Skeletal muscle satellite cell (primary cell): Measurements from ENCODE around the gene TMEM50A. TPM values are rescaled to one million over a fixed set of nuclear protein-coding genes. Genes with fewer than 3 reads are reported as not detected.
"Not testable (repeated sequence)": the region's sequence is repeated elsewhere in the genome, so short reads cannot be mapped to it uniquely, and the experiment has no call there.

Experiments
- H3K27me3 ChIP-seq: 2 replicates; pipeline ENCODE4 v1.7.0; 2013; ENCODE audit warnings: low read length; ENCODE audit not compliant: control insufficient read depth, insufficient read depth
- H3K36me3 ChIP-seq: 2 replicates; pipeline ENCODE4 v1.7.0; 2013; ENCODE audit warnings: mild to moderate bottlenecking, control low read depth, low read length; ENCODE audit not compliant: insufficient read depth
- H3K4me1 ChIP-seq: 2 replicates; pipeline ENCODE4 v1.7.0; 2013; ENCODE audit warnings: low read length; ENCODE audit not compliant: control insufficient read depth, insufficient read depth
- H3K4me2 ChIP-seq: 2 replicates; pipeline ENCODE4 v1.7.0; 2013; ENCODE audit warnings: mild to moderate bottlenecking, low read length
- H3K4me3 ChIP-seq: 2 replicates; pipeline ENCODE4 v1.7.0; 2013; ENCODE audit warnings: low read length
- H3K9ac ChIP-seq: 2 replicates; pipeline ENCODE4 v1.7.0; 2013; ENCODE audit warnings: mild to moderate bottlenecking, low read depth, low read length, moderate library complexity
- H3K9me3 ChIP-seq: replicated peaks from 2 replicates; pipeline ENCODE4 v1.7.0; 2013; ENCODE audit warnings: mild to moderate bottlenecking, control low read depth, low read length
- total RNA-seq: library from RNA; depleted of rRNA; stranded (reverse); fragments of >200 nt; gene quantifications from 2 replicates; pipeline ENCODE4 v1.2.3, GENCODE V29; 2012; rRNA removed

The TMEM50A gene
- 125 and 141 TPM in 2 replicates for total RNA-seq

- no peaks in the 10 kb centered on the region for H3K9me3 ChIP-seq
- H3K4me3 ChIP-seq = peak within 1 kb of the TSS; percentile 98
- H3K9ac ChIP-seq = peak within 1 kb of the TSS; percentile 100
- H3K27me3 ChIP-seq = no peaks in the 10 kb centered on the region
- H3K36me3 ChIP-seq = peaks cover 11% of the 10 kb centered on the region
- H3K4me2 ChIP-seq = peak within 1 kb of the TSS; percentile 83
- peaks cover 20% of the 10 kb centered on the region for H3K4me1 ChIP-seq
Observed at GRCh38 chr1:25338188-25338981, at the start of gene TMEM50A. Gene TMEM50A, plus strand, starts transcription at chr1:25338334. Its CDS starts 2,153 bp downstream, at chr1:25340487.

DNA sequence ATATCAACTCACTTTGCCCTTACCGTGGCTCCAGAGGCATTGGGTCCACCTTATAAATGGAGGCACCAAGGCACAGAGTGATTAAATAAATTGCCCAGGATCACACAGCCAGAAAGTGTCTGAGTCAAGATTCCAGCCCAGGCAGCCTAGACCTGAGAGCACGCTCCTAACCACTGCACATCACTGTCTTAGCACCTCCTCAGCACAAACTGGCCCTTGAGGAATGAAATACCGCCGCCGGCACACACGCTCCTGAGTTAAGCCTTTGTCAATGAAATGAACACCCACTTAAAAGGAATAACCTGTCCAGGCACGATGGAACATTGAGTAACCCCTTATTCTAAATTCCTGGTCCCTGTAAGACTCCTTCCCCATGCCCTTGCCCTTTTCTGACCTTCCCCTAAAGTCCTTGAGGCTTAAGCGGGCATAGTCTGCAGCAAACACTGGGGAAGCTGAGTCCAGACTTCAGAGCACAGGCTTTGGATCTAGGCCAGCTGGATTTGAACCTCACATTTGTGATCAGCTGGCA is 49.5 kb upstream of the TMEM50A start:
- H3K9ac ChIP-seq, H3K27me3 ChIP-seq, H3K9me3 ChIP-seq, H3K4me3 ChIP-seq, H3K4me1 ChIP-seq, H3K36me3 ChIP-seq, H3K4me2 ChIP-seq: not testable (repeated sequence)

DNA sequence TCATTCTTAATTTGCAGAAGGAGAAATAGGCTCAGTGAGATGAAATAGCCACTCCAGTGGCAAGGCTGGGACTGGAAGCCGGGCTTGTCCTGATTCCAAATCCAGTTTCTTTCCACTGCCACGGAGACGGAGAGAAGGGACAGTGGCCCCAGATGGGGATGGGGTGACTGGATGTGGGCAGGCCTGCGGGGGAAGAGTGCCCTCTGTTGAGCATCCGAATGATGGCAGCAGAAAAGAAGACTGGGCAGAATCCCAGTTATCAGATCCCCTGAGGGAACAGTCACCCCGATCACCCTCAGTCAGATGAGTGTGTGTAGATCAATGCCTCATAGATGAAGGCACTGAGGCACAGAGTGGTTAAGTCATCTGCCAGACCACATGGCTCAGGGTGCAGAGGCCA is 48.1 kb upstream of the TMEM50A start:
- H3K4me3 ChIP-seq, H3K27me3 ChIP-seq, H3K9me3 ChIP-seq: not testable (repeated sequence)

GRCh38 chr1:25293426-25293825 is 44.7 kb upstream of the TMEM50A start:
- not testable (repeated sequence) for H3K9me3 ChIP-seq, H3K27me3 ChIP-seq, H3K9ac ChIP-seq, H3K36me3 ChIP-seq, H3K4me2 ChIP-seq, H3K4me1 ChIP-seq, H3K4me3 ChIP-seq

More for the DNA sequence above, 48.1 kb upstream of the TMEM50A start:
- not testable (repeated sequence) for H3K36me3 ChIP-seq, H3K4me1 ChIP-seq, H3K9ac ChIP-seq
- peak overlapping the region; percentile 20 for H3K4me2 ChIP-seq

GRCh38 chr1:25294889-25295826 is 43.0 kb upstream of the TMEM50A start:
- H3K4me1 ChIP-seq, H3K9me3 ChIP-seq, H3K9ac ChIP-seq, H3K27me3 ChIP-seq, H3K4me3 ChIP-seq, H3K36me3 ChIP-seq, H3K4me2 ChIP-seq: not testable (repeated sequence)

- H3K4me2 ChIP-seq, H3K4me1 ChIP-seq, H3K4me3 ChIP-seq, H3K9me3 ChIP-seq, H3K9ac ChIP-seq, H3K36me3 ChIP-seq, H3K27me3 ChIP-seq: not testable (repeated sequence)
Observed at GRCh38 chr1:25296501-25296900, 41.6 kb upstream of the TMEM50A start.

GRCh38 chr1:25300729-25301128 is 37.4 kb upstream of the TMEM50A start:
- not testable (repeated sequence) for H3K27me3 ChIP-seq, H3K36me3 ChIP-seq, H3K4me2 ChIP-seq, H3K9ac ChIP-seq, H3K4me3 ChIP-seq, H3K4me1 ChIP-seq, H3K9me3 ChIP-seq

GRCh38 chr1:25302330-25302729 is 35.8 kb upstream of the TMEM50A start:
- H3K4me2 ChIP-seq, H3K9me3 ChIP-seq: not testable (repeated sequence)

DNA sequence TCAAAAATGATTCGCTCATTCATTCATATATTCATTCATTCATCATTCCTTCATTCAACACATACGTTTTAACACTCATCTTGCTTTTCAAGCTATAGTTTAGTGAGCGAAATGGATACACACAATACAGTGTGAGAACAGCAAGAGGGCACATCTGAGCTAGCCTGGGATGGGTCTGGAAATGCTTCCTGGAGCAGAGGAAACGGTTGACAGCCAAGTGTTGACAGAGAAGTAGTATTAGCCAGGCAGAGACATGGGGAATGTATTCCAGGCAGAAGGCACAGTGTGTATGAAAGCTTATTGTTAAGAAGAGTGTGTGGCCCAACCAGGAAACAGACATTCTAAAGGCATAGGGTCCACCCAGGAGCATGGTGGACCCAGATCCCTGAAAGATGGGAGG is 33.2 kb upstream of the TMEM50A start:
- H3K4me2 ChIP-seq, H3K9ac ChIP-seq, H3K9me3 ChIP-seq, H3K36me3 ChIP-seq, H3K27me3 ChIP-seq, H3K4me1 ChIP-seq, H3K4me3 ChIP-seq: not testable (repeated sequence)

More at GRCh38 chr1:25302330-25302729, 35.8 kb upstream of the TMEM50A start:
- H3K36me3 ChIP-seq, H3K4me3 ChIP-seq, H3K4me1 ChIP-seq, H3K27me3 ChIP-seq, H3K9ac ChIP-seq: not testable (repeated sequence)

- H3K27me3 ChIP-seq, H3K36me3 ChIP-seq: not testable (repeated sequence)
Observed at GRCh38 chr1:25308168-25308567, 30.0 kb upstream of the TMEM50A start.

GRCh38 chr1:25309085-25309484 is 29.0 kb upstream of the TMEM50A start:
- H3K9me3 ChIP-seq, H3K4me1 ChIP-seq, H3K4me2 ChIP-seq, H3K36me3 ChIP-seq, H3K4me3 ChIP-seq, H3K27me3 ChIP-seq, H3K9ac ChIP-seq: not testable (repeated sequence)

More at GRCh38 chr1:25308168-25308567, 30.0 kb upstream of the TMEM50A start:
- H3K4me2 ChIP-seq, H3K9me3 ChIP-seq, H3K4me3 ChIP-seq, H3K4me1 ChIP-seq, H3K9ac ChIP-seq: not testable (repeated sequence)
